Measurements from ENCODE around the gene FAM120B. TPM values are rescaled to one million over a fixed set of nuclear protein-coding genes. Genes with fewer than 3 reads are reported as not detected.

FAM120B gene
- total RNA-seq, 3 donors from 2014 or later, result 30.7 to 40.0 (median 38.3) TPM

DNA sequence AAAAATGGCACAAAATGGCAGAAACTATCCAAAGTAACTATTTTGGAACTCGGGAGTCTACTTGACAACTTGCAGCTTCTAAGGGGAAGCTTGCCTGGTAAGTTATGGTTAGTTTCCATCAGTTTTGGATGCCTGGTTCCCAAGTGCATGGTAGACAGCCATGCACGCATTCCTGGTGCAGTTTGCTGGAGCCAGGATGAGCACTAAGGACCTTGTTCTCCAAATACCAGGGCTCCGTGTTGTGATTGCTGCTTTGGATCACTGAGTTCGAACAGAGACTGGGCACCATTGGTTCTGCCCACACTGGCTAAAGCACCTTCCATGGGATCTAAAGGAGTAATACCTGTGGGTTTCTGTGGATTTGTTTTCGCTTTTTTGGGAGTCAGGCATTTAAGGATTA, 103.7 kb downstream of the FAM120B start:
- TF ChIP-seq, protein P1, sequence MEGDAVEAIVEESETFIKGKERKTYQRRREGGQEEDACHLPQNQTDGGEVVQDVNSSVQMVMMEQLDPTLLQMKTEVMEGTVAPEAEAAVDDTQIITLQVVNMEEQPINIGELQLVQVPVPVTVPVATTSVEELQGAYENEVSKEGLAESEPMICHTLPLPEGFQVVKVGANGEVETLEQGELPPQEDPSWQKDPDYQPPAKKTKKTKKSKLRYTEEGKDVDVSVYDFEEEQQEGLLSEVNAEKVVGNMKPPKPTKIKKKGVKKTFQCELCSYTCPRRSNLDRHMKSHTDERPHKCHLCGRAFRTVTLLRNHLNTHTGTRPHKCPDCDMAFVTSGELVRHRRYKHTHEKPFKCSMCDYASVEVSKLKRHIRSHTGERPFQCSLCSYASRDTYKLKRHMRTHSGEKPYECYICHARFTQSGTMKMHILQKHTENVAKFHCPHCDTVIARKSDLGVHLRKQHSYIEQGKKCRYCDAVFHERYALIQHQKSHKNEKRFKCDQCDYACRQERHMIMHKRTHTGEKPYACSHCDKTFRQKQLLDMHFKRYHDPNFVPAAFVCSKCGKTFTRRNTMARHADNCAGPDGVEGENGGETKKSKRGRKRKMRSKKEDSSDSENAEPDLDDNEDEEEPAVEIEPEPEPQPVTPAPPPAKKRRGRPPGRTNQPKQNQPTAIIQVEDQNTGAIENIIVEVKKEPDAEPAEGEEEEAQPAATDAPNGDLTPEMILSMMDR (IDR thresholded peaks at IDR 0.05), result no peak
- Histone ChIP-seq H3K36me3 (ENCODE audit: low read depth) (no peaks in the 10 kb centered on the region), H3K4me3 (no peak overlapping the region), H3K4me1 (ENCODE audit: low read depth) (no peaks in the 10 kb centered on the region), H3K9me3 (no peaks in the 10 kb centered on the region)
- intact Hi-C loops (cut with DNase I, micrococcal nuclease), result no loop called here
- DNase-seq, result no peak
- no peak for ATAC-seq

DNA sequence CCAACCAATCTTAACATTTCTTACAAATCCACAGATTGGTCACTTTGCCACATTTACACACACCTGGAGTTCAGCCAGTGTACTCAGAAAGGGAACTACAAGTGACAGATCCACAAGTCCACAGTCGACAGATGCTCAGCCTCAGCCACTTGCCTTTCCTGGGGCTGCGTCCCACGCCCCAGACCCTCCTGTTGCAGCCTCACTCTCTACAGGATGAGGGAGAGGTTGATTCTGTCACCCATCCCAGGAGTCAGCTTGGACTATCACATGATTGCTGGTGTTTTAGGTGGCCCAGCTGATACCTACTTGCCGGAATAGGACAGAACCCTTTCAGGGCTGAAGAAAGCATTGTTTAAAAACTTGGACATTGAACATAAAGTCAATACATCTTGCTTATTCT, 108.8 kb downstream of the FAM120B start:
- intact Hi-C loops (cut with DNase I, micrococcal nuclease), result no loop called here
- no peak for ATAC-seq
- Histone ChIP-seq H3K36me3 (ENCODE audit: low read depth) (no peaks in the 10 kb centered on the region), H3K9me3 (no peaks in the 10 kb centered on the region), H3K4me3 (no peak overlapping the region), H3K4me1 (ENCODE audit: low read depth) (no peaks in the 10 kb centered on the region)
- DNase-seq, result no peak
- TF ChIP-seq, protein P1 (IDR thresholded peaks at IDR 0.05), result no peak

DNA sequence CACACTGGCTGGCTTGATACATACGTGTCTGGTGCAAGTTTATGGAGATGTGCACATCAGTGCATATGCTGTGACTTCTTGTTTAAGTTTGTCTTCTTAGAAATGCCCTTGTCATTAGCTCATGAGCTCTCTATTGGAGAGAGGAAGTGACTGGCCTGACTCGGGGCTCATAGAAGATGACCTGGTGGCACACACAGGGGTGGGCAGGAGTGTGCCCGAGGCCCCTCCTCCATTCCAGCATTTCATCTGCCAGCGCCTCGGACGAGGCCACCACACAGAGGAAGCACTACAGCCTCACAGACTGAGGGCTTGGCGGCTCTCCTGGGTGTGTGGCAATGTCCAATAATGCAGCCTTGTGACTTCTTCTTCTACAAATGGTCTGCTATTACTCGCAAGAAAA, 109.7 kb downstream of the FAM120B start:
- ATAC-seq (no peak), DNase-seq (no peak)
- TF ChIP-seq, protein P1 (IDR thresholded peaks at IDR 0.05), result no peak
- no peaks in the 10 kb centered on the region for H3K4me1 ChIP-seq (ENCODE audit: low read depth)
- intact Hi-C loops (cut with DNase I, micrococcal nuclease), result no loop called here
- no peaks in the 10 kb centered on the region for H3K36me3 ChIP-seq (ENCODE audit: low read depth)
- H3K9me3 ChIP-seq, result no peaks in the 10 kb centered on the region
- no peak overlapping the region for H3K4me3 ChIP-seq

DNA sequence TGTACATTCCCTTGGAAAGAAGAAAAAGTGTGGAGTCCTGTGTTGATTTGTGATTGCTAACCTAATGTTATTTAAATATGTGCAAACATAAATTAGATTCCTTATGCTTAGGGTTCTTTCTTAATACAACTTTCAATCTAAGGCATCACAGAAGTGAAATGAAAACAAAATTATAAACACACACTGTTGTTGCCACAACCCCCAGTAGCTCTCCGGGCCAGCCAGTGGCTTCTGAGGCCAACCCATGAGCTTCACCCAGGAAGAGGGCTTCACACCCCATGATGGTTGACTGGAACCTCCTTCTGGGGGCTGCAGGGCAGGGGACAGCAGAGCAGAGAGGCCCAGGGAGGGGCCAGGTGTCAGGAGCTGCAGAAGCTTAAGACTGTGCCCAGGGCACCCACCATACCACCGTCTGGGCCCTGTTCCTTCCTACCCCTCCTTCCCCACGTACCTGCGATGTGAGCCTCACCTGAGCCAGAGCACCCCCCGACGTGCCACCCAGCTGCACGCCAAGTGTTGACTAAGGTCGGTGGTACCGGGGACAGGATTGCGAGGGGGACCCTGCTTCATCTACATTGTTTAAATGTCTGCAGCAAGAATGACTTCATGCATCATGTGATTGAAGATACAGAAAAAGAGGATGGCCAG, 110.5 kb downstream of the FAM120B start:
- H3K9me3 ChIP-seq, result no peaks in the 10 kb centered on the region
- TF ChIP-seq, protein P1 (IDR thresholded peaks at IDR 0.05), result no peak
- no peak for ATAC-seq
- intact Hi-C loops (cut with DNase I, micrococcal nuclease), result no loop called here
- no peak for DNase-seq
- H3K4me3 ChIP-seq, result no peak overlapping the region
- H3K36me3 ChIP-seq (ENCODE audit: low read depth), result no peaks in the 10 kb centered on the region
- no peaks in the 10 kb centered on the region for H3K4me1 ChIP-seq (ENCODE audit: low read depth)

DNA sequence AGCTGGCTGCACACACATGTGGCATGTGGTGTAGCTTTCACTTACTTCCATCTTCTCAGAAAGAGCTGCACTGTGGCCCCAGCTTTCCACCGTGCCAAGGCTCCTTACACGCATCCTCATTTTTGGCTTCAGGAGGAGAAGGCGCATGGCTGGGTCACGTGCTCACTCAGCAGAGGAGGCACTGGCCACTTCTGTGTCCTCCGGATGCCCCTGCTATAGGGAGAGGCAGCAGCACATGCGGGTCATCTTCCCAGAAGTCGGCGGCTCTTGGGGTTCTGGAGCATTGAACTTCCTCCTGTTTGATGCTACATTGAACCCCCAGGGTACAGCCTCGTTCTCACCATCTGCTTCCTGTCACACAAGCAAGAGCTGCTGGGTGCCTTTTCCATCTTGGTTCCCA, 111.3 kb downstream of the FAM120B start:
- Histone ChIP-seq H3K36me3 (ENCODE audit: low read depth) (no peaks in the 10 kb centered on the region), H3K4me1 (ENCODE audit: low read depth) (no peaks in the 10 kb centered on the region), H3K9me3 (no peaks in the 10 kb centered on the region), H3K4me3 (no peak overlapping the region)
- TF ChIP-seq, protein P1 (IDR thresholded peaks at IDR 0.05), result no peak
- intact Hi-C loops (cut with DNase I, micrococcal nuclease), result no loop called here
- no peak for ATAC-seq
- DNase-seq, result no peak

DNA sequence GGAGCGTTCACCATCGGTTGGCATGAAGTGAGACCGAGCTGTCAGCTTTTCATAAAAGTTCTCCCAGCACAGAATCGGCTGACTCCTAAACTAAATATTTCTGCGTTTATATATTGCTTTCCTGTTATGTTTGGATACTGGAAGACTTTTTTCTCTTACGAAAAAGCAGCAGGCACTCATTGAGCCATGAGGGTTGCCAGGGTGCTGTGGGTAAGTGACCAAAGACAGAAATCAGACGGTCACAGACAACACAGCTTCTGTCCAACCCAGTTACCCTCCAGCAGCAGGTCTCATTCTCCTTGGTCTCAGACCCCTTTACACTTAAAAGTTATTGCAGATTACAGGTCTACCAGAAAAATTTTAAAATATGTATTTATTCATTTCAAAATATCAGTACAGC, 113.7 kb downstream of the FAM120B start:
- TF ChIP-seq, protein P1 (IDR thresholded peaks at IDR 0.05), result no peak
- DNase-seq (no peak), ATAC-seq (no peak)
- intact Hi-C loops (cut with DNase I, micrococcal nuclease), result no loop called here
- H3K4me1 ChIP-seq (ENCODE audit: low read depth), result no peaks in the 10 kb centered on the region
- no peaks in the 10 kb centered on the region for H3K9me3 ChIP-seq
- no peak overlapping the region for H3K4me3 ChIP-seq
- H3K36me3 ChIP-seq (ENCODE audit: low read depth), result no peaks in the 10 kb centered on the region
